CD4-positive, alpha-beta T cell treated with Interleukin-15 for 1 hour (primary cell): ENCODE results near the gene KLHDC10.
"Not testable (repeated sequence)": the region's sequence is repeated elsewhere in the genome, so short reads cannot be mapped to it uniquely, and the experiment has no call there.

Source experiments
- DNase-seq: peaks from one replicate; pipeline ENCODE4 v3.0.0-alpha.2; 2020

Gene KLHDC10

DNA sequence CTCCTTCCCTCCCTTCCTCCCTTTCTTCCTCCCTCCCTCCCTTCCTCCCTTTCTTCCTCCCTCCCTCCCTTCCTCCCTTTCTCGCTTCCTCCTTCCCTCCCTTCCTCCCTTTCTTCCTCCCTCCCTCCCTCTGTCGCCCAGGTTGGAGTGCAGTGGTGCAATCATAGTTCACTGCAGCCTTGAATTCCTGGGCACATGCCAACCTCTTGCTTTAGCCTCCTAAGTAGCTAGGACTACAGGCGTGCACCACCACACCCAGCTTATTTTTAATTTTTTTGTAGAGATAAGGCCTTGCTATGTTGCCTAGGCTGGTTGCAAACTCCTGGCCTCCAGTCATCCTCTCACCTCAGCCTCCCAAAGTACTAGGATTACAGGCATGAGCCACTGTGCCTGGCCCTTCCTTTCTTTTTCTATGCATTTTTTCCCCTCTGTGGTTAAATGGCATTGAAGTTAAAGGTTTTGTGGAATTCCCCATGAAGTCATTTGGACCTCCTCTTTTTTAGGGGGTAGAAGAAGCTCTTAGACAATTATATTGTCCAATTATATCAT, 9.6 kb downstream of the KLHDC10 start:
- DNase-seq = no peak

DNA sequence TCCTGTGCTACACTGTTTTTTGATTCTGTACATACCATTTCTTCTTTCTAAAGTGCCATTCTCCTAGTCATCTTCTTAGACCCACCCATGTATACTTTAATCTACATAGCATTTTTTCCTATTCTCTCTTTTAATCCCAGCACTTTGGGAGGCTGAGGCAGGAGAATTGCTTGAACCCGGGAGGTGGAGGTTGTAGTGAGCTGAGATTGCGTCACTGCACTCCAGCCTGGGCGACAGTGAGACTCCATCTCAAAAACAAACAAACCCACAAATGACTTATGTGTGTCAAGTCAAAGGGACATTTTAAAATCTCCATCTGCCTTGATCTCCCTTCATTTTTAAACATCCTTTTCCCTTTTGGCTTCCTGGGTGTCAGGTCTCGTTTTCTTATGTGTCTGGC, 13.2 kb downstream of the KLHDC10 start:
- not testable (repeated sequence) for DNase-seq

DNA sequence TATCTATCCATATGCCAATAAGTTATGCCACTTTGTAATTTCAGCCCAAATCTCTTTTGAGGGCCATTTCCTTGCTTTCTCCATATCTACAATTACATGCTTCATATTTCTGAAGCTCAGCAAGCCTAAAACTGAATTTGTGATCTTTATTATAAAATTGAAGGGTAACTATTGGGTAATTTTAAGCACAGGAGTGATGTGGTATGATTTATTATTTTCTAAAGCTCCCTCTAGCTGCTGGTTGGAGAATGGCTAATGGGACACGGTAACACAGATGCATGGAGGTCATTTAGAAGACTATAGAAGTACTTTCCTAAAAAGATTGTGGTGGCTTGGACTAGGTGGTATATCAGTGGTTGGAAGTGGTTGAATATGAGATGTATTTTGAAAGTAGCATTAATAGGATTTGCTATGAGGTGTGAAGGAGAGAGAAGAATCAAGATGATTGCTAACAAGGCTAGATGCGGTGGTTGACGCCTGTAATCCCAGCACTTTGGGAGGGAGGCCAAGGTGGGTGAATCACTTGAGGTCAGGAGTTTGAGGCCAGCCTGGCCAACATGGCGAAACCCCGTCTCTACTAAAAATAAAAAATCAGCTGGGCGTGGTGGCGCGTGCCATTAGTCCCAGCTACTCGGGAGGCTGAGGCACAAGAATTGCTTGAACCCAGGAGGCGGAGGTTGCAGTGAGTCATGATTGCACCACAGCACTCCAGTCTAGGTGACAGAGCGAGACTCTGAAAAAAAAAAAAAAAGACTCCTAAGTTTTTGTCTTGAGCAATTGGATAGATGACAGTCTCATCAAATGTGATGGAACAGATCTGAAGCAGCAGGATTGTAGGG, 13.9 kb downstream of the KLHDC10 start:
- no peak for DNase-seq

DNA sequence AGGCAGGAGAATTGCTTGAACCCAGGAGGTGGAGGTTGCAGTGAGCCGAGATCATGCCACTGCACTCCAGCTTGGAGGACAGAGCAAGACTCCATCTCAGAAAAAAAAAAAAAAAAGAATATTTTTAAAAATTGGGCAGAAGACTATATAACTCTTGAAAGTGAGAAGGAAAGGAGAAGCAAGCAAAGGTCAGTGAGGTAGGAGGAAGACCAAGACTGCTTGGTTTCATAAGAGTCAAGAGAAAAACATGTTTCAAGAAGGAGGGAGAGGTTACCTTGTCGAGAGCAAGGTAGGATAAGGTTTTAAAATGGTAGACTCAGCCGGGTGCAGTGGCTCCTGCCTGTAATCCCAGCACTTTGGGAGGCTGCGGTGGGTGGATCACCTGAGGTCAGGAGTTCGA, 14.9 kb downstream of the KLHDC10 start:
- DNase-seq = not testable (repeated sequence)

DNA sequence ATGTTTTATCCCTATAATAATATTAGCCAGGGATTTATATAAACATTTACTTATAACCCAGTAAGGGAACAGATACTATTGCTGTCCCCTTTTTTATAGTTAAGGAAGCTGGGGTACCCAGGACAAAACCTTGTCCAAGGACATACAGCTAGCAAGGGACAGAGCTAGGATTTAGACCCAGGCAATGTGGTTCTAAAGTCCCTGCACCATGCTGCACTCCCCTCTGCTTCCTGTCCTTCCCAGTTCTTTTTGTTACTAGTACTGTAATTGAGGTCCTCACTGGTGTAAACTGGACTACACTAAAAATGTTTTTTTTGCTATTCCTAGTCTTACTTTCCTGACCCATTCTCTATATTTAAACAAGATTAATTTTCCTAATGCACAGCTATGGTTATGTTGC, 16.6 kb downstream of the KLHDC10 start:
- DNase-seq = no peak

DNA sequence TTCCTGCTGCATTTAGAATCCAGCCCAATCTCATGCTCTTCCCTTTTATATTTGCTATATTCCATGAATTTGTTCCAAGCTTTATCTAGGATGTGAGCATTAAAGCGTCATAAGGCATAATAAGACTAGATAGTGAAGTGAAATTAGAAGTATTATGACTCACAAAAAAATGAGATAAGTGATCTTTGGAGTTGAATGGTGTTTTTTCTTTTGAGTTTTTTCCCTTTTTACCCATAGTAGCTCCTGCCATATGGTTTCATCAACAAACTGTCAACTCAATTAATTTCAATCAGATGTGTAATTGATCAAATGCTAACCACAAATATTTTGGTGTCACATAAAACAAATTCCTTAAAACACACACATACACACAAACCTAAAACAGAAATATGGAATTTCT, 17.0 kb downstream of the KLHDC10 start:
- no peak for DNase-seq

DNA sequence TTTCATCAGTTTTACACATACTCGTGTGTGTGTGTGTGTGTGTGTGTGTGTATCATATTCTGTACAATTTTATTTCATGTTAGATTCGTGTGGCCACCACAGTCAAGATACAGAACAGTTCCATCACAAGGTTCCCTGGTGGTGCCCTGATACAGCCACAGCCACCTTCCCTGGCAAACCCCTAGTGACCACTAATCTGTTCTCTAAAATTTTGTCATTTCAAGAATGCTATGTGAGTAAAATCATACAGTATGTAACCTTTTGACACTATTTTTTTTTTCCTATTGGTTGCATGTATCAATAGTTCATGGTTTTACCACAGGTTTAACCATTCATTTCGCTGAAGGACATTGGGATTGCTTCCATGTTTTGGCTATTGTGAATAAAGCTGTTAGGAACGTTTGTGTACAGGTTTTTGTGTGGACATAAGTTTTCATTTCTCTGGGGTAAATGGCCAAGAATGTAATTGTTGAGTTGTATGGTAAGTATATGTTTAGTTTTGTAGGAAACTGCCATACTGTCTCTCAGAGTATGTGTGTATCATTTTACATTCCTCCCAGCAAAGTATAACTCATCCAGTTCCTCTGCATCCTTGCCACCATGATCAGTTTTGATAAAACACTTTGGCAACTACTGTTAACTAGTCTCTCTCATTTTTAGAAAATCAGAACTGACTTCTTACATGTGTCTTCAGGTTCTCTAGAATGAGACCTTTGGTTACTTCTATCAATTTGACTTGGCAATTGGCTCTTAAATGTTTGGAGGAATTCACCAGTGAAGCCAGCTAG, 20.6 kb downstream of the KLHDC10 start:
- no peak for DNase-seq

DNA sequence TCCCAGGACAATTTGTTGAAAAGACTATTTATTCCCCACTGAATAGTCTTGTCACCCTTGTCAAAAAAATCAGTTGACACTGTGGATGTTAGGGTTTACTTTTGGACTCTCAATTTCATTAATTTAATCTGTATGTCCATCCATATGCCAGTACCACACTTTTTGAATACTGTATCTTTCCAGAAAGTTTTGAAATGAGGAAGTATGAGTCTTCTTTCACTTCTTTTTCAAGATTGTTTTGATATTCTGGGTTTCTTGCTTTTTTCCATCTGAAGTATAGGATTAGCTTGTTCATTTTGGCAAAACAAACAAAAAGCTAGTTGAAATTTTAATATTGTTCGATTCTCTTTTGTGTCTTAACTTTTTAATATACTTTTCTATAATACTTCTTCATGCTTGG, 21.7 kb downstream of the KLHDC10 start:
- DNase-seq = no peak

DNA sequence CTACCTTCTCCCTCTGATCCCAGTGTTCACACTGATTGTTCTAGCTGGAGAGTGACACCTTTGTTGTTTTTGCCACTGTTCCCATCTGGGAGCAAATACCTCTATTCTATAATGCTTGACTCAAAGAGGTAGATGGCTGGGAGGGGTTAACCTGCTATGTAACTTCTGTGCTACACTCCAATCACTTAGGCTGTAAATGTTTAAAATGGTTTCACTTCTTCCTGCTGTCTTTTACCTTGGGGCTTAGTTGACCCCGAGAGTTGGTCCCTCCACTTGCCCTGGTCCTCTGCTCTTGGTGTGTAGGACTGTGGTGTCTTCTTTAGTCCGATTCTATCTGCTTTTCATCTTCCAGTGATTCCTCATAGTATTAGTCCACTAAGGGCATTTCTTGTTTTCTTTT, 22.3 kb downstream of the KLHDC10 start:
- DNase-seq = no peak

DNA sequence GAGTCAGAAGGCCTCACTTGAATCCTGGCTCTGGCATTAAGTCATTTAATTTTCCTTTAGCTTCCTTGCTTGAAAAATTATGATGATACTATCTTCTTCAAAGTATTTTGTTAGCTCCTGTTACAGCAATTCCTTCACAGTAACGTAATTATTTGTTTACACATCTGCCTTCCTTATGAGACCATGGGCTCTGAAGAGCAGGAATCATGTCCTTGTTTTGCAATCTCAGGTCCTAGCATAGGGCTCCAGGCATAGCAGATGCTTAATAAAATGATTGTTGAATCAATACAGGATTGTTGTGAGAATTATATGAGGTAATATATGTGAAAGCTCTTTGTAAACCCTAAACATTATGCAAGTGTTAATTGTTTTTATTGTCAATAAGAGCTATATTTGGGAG, 25.5 kb downstream of the KLHDC10 start:
- no peak for DNase-seq

DNA sequence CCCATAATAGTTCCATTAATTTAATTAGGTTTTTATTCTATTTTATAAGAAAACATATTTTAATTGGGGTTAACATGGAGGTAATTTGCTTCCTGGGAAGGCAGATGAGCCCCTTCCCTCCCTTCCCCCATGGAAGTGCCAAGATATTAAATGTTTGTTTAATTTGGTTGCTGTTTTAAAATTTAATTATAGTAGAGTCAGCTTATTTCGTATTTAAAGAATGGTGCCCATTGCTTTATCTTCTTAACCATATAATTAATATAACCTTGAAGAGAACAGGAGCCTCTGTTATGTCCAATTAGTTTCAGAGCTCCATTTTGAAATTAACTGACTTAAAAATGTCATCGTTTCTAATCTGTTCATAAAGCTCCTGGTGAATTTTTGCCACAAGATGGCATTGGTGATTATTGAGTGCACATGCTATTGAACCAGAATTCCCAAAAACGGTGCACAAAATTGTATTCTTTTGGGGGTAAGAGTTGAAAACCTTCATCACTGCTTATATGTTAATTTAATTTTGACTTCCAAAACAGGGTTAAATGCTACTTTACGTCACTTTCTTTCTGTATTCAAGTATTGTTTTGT, 26.0 kb downstream of the KLHDC10 start:
- DNase-seq = no peak

DNA sequence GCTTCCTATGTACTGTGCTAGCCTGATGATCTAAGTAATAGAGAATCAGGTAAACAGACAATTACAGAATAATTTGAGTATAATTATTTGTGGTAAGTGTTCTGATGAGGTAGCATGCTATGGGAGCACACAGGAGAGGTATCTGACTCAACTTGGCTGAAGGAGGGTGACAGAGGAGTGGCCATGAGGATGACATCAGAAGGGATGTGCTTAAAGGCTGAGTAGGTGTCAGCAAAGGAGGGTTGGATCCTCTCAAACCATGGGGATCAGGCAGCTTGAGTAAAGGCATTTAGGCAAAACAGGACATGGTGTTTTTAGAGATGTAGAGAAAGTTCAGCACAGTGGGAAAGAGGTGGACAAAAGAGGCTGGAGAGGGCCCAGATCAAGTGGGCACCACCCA, 29.0 kb downstream of the KLHDC10 start:
- no peak for DNase-seq

DNA sequence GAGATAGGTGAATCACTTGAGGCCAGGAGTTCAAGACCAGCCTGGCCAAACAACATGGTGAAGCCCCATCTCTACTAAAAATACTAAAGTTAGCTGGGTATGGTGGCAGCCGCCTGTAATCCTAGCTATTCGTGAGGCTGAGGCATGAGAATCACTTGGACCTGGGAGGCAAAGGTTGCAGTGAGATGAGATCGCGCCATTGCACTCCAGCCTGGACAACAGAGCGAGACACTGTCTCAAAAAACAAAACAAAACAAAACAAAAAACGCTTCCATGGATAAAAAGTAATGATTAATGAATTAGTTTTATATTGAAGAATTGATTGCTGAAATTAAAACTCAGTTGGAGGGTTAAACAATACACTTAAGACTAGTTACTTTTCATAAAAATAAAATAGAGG, 32.3 kb downstream of the KLHDC10 start:
- DNase-seq = no peak

DNA sequence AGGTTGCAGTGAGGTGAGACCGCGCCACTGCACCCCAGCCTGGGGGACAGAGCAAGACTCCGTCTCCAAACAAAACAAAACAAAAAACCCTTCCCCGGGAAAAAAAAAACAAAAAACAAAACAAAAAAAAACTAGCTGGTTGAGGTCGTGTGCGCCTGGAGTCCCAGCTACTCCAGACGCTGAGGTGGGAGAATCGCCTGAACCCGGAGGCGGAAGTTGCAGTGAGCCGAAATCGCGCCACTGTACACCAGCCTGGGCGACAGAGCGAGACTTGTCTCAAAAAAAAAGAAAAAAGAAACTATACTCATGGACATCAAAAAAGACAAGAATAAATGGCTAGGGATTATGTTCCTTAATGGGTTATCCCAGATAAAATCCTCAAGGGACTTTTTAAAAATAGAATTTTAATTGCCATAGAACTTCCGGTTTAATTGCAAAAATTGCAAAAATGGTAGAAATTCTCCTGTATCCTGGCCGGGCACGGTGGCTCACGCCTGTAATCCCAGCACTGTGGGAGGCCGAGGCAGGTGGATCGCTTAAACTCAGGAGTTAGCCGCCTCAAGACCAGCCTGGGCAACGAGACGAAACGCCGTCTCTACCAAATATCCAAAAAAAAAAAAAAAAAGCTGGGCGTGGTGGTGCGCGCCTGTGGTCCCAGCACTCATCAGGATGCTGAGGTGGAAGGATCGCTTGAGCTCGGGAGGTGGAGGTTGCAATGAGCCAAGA, 37.8 kb downstream of the KLHDC10 start:
- DNase-seq = no peak

DNA sequence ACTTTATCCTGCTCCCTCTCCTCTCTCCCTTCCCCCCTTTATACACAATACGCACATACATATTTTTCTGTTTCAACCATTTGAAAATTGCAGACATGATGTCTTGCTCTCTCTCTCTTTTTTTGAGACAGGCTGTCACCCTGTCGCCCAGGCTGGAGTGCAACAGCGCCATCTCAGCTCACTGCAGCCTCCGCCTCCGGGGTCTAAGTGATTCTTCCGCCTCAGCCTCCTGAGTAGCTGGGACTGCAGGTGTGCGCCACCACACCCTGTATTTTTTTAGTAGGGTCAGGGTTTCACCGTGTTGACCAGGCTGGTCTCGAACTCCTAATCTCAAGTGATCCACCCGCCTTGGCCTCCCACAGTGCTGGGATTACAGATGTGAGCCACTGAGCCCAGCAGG, 38.5 kb downstream of the KLHDC10 start:
- no peak for DNase-seq

DNA sequence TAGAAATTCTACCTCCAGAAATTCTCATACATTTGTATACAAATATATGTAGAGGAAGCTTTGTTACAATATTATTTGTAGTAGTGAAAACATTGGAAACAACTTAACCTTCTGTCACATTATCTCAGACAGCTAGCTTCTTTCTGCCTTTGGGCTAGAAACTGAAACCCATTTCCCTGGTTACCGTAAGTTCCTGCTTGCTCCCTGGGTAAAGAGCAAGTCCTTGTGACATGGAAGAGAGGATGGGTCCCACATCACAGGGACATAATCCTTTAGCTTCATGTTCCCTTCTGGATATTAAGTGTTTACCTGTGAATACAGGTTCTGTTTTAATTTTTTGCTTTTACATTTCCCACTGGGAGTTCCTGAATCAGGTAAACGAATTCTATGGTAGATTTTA, 41.8 kb downstream of the KLHDC10 start:
- DNase-seq = no peak

DNA sequence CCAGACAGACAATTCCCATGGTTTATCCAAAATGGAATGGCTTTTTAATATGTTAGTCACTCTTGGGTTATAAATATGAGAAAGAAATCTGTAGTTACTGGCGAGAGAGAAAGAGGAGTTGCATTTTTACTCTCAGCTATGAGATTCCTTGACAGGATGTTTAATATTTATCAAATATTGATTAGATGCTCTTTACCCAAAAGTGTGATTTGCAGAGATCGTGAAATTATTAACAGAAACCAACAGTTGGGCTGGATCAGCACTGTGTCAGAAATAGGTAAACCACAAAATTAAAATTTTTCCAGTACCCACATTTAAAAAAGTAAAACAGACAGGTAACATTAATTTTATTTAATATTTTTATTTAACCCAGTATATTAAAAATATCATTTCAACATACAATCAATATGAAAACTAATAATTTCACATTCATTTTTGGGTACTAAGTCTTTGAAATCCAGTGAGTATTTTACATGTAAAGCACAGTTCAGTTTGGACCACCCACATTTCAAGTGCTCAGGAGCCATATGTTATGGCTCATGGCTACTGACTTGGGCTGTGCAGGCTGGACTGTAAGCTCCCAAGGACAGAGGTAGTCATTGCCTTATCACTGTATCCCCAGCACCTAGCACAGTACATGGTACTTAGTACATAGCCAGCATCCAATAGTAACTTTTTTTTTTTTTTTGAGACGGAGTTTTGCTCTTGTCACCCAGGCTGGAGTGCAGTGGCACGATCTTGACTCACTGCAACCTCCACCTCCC, 42.5 kb downstream of the KLHDC10 start:
- DNase-seq = no peak

DNA sequence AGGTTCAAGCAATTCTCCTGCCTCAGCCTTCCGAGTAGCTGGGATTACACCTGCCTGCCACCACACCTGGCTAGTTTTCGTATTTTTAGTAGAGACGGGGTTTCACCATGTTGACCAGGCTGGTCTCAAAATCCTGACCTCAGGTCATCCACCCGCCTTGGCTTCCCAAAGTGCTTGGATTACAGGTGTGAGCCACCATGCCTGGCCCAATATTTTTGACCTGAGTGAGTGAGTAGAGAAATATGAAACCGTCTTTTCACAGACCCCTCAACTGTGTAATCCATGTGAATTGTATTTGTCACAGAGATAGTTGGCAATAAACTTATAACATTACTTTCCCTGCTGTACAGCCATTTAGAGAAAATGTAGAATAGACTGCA, 43.1 kb downstream of the KLHDC10 start:
- not testable (repeated sequence) for DNase-seq

DNA sequence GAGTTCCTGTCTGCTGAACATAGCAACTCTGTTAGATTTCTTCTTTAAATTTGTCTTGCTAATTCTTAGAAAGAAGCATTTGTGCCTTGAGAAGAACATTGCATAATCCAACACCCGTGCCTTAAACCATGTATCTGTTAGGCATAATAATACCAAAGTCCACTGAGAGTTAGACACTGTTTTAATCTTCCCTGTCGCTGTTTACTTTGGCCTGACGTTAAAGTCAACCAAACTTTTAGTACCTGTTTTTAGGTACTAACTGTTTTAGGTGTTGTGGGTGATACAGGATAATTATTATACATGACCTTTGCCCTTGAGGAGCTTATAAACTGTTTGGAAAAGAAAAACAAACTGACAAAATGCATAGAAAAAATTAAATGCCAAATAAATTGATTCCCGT, 43.6 kb downstream of the KLHDC10 start:
- DNase-seq = no peak

DNA sequence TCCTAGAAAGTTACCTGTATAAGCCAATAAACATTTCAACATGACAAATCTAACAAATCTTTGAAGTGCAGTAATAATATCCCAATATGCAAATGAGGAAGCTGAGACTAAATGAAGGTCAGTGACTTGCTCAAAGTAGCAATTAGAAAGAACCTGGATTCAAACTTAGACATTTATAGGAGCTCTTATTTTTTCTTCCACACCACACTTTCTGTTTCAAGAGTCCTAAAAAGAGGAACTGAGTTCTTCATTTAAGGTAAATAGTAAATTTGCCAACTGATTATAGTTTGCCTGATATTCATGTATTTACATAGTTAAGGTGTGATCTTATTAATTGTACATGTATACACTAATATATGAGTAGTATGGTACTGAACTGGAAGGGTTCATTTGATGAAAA, 44.0 kb downstream of the KLHDC10 start:
- DNase-seq = no peak

DNA sequence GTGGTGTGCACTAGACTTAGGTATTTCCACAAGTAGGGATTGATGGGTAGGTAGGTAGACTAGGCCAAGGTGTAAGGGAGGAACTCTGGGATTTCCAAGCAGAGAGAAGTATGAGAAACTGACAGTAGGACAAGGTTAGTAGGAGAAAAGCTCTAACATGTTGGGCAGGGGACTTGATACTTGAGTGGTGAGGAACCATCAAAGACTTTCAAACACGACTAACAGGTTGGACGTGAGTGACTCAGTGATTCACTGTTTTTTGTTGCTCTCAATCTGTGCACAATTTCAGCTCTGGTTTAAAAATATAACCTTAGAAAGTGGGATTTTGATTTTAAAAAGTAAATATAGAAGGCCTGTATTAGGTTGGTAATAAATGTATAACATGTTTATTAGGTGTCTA, 44.4 kb downstream of the KLHDC10 start:
- no peak for DNase-seq

DNA sequence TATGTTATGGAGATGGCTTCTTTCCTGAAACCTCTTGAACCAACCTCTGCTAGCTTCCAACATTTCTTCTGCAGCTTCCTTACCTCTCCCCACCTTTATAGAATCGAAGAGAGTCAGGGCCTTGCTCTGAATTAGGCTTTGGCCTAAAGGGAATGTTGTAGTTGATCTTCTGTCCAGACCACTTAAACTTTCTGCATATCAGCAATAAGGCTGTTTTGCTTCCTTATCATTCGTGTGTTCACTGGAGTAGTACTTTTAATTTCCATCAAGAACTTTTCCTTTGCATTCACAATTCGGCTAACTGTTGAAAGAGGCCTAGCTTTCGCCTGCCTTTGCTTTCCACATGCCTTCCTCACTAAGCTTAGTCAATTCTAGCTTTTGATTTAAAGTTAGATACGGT, 48.0 kb downstream of the KLHDC10 start:
- no peak for DNase-seq
